ENCODE data around the gene GATA3.

- TF ChIP-seq CTCF (IDR thresholded peaks at IDR 0.05; ENCODE audit: low read length) (no peak), EZH2 (optimal IDR thresholded peaks at IDR 0.05; ENCODE audit: low read depth, low read length) (no peak)
These were observed 3.9 kb upstream of the GATA3 start for GRCh38 chr10:8050556-8051108.

Data from MM.1S (cell line).